ENCODE results near the gene SH2B3.

The SH2B3 gene

DNA sequence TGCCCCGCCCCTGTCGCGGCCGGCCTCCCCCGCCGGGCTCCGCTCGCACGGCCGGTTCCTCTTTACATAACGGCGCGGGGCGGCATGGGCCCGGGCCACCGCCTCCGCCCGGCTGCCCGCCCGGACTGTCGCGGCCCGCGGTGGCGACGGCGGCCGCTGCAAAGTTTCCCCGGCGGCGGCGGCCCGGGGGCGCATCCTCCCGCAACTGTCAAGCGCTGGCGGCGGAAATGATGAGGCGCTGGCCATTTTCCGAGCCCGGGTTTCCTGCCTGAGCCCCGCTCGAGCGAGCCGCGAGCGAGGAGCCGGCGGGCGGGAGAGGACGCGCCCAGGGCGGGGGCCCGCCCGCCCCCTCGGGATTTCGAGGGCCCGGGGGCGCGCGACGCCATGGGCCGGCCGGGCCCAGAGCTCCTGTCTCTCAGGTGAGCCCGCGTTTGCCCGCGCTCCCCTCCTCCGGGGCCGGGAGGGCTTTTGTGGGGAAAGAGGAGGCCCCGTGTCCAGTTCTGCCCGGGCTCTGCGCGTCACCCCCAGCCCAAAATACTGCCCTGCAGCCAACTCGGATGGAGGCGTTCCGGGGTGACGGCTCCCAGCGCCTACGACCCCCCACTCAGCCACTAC, at the start of gene SH2B3:
TSS of gene SH2B3 (plus strand) at position 65 of the 615 bp plus-strand sequence. CDS start 12,223 bp downstream, outside the sequence.
- no peak for DNase-seq (ENCODE audit: extremely low spot score)
- POLR2A ChIA-PET: no interaction called here
- TF ChIP-seq L3MBTL2 (conservative IDR thresholded peaks at IDR 0.05): no peak
- TF ChIP-seq ARNT (IDR thresholded peaks at IDR 0.05): no peak
- TF ChIP-seq SUZ12 (IDR thresholded peaks at IDR 0.05): no peak
- no peak for TF ChIP-seq LEF1 (IDR thresholded peaks at IDR 0.05; ENCODE audit: borderline replicate concordance)
- no peak for TF ChIP-seq NFRKB (IDR thresholded peaks at IDR 0.05)
- TF ChIP-seq CTBP1 (IDR thresholded peaks at IDR 0.05; ENCODE audit: borderline replicate concordance): no peak
- TF ChIP-seq TARDBP (IDR thresholded peaks at IDR 0.05): no peak
- CTCF ChIA-PET: no interaction called here

DNA sequence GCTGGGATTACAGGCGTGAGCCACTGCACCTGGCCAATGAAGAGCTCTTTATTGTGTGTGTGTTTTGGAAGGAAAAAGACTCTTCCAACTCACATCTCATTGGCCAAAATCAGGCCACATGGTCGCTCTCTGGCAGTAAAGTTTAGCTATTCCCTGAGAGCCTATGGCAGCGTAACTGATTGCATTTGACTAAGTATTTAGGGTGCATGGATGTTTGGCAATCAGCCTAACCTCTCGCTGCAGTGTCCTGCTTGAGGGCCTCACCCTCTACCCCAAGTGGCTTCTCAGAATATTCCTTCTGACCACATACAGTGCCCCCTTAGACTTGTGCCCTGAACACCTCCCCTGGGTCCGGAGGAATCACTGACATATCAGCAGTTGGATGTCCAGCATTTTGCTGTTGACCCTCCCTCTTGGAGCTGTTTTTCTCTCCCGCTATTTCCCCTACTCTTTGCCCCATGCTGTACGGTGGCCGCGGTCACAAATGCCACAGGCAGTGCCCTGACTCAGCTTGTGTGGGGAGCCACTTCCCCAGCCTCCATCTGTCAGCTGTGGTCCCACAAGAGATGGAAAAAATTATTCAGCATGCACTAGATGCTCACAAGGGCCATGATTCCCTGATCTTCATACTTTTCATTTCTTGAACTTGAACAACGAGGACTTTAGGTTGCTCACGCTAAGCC, 46.4 kb upstream of the SH2B3 start:
- DNase-seq (ENCODE audit: extremely low spot score): no peak
- CTCF ChIA-PET: no interaction called here
- TF ChIP-seq CTBP1 (IDR thresholded peaks at IDR 0.05; ENCODE audit: borderline replicate concordance): no peak
- TF ChIP-seq FOXK2 (IDR thresholded peaks at IDR 0.05): no peak
- no peak for TF ChIP-seq FOXM1 (IDR thresholded peaks at IDR 0.05; ENCODE audit: borderline replicate concordance)
- TF ChIP-seq ELF4 (IDR thresholded peaks at IDR 0.05): no peak
- no peak for TF ChIP-seq NFRKB (IDR thresholded peaks at IDR 0.05)
- POLR2A ChIA-PET: interaction anchor here (1.6 kb wide), 1 partner anchor 9 kb away, joined by 5 read pairs; the partner anchor contains the start of gene PHETA1

DNA sequence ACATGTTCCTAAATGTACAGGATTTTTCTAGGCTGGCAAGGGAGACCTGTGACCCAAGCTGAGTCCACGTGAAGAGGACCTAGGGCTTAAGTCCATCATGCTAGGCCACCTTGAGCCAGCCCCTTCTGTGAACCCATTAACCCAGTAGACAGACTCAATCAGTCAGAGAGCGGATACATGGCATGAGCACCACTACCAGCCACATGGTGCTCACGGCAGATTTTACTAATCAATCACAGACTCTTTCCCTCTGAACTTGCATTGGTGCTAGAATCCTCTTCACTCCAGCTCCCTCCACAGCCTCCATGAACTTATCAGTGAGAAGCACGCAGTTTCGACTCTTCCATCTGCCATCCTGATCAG, 45.8 kb upstream of the SH2B3 start:
- ChIA-PET POLR2A (interaction anchor here (1.6 kb wide), 1 partner anchor 9 kb away, joined by 5 read pairs; the partner anchor contains the start of gene PHETA1), CTCF (no interaction called here)
- TF ChIP-seq L3MBTL2 (conservative IDR thresholded peaks at IDR 0.05): no peak
- TF ChIP-seq SUZ12 (IDR thresholded peaks at IDR 0.05): no peak
- TF ChIP-seq FOXM1 (IDR thresholded peaks at IDR 0.05; ENCODE audit: borderline replicate concordance): no peak
- TF ChIP-seq LEF1 (IDR thresholded peaks at IDR 0.05; ENCODE audit: borderline replicate concordance): no peak
- TF ChIP-seq BHLHE40 (IDR thresholded peaks at IDR 0.05; ENCODE audit: borderline replicate concordance): no peak
- no peak for TF ChIP-seq SP1 (IDR thresholded peaks at IDR 0.05)
- TF ChIP-seq ARNT (IDR thresholded peaks at IDR 0.05): no peak
- no peak for TF ChIP-seq HDGF (IDR thresholded peaks at IDR 0.05; ENCODE audit: borderline replicate concordance)
- TF ChIP-seq FOXA1 (IDR thresholded peaks at IDR 0.05): no peak
- no peak for TF ChIP-seq NFRKB (IDR thresholded peaks at IDR 0.05)
- TF ChIP-seq TARDBP (IDR thresholded peaks at IDR 0.05): no peak
- TF ChIP-seq, protein P1, sequence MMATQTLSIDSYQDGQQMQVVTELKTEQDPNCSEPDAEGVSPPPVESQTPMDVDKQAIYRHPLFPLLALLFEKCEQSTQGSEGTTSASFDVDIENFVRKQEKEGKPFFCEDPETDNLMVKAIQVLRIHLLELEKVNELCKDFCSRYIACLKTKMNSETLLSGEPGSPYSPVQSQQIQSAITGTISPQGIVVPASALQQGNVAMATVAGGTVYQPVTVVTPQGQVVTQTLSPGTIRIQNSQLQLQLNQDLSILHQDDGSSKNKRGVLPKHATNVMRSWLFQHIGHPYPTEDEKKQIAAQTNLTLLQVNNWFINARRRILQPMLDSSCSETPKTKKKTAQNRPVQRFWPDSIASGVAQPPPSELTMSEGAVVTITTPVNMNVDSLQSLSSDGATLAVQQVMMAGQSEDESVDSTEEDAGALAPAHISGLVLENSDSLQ (IDR thresholded peaks at IDR 0.05): no peak
- TF ChIP-seq FOXK2 (IDR thresholded peaks at IDR 0.05): no peak
- no peak for TF ChIP-seq ZNF384 (IDR thresholded peaks at IDR 0.05)
- no peak for TF ChIP-seq CTBP1 (IDR thresholded peaks at IDR 0.05; ENCODE audit: borderline replicate concordance)
- no peak for TF ChIP-seq ELF4 (IDR thresholded peaks at IDR 0.05)
- no peak for DNase-seq (ENCODE audit: extremely low spot score)

DNA sequence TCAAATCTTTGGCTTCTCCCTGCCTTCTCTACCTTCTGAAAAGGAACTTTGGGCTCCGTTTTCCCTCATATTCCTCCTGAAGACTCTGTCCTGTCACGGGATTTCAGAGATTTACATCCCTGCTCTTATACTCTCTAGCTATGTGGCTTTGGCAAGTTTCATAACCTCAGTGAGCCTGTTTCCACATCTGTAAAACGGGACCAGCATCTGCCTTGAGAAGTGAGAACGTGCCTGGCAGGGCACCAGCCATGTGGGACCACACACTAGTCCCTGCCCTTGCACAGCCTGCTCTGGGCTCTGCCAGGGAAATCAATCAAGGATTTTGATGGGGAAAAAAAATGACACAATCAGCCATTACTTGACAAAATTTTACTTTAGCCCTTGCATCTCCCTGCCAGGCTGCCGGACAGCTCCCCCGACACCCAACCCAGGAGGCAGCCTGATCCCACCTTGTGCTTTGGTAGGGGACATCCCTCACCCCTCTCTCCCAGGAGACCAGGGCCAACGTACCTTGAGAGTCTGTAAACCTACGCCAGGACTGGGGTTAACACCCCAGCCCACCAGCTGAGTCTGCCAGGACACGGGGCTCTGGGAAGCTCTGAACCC, 45.3 kb upstream of the SH2B3 start:
- ChIA-PET CTCF (no interaction called here), POLR2A (interaction anchor here (1.6 kb wide), 1 partner anchor 8 kb away, joined by 5 read pairs; the partner anchor contains the start of gene PHETA1)
- TF ChIP-seq NFRKB (IDR thresholded peaks at IDR 0.05): no peak
- no peak for TF ChIP-seq TARDBP (IDR thresholded peaks at IDR 0.05)
- TF ChIP-seq ELF4 (IDR thresholded peaks at IDR 0.05): no peak
- TF ChIP-seq SP1 (IDR thresholded peaks at IDR 0.05): no peak
- no peak for TF ChIP-seq FOXA1 (IDR thresholded peaks at IDR 0.05)
- TF ChIP-seq ARNT (IDR thresholded peaks at IDR 0.05): no peak
- TF ChIP-seq, protein P1 (IDR thresholded peaks at IDR 0.05): no peak
- TF ChIP-seq L3MBTL2 (conservative IDR thresholded peaks at IDR 0.05): no peak
- no peak for TF ChIP-seq SUZ12 (IDR thresholded peaks at IDR 0.05)
- no peak for TF ChIP-seq HDGF (IDR thresholded peaks at IDR 0.05; ENCODE audit: borderline replicate concordance)
- TF ChIP-seq FOXM1 (IDR thresholded peaks at IDR 0.05; ENCODE audit: borderline replicate concordance): no peak
- no peak for TF ChIP-seq FOXK2 (IDR thresholded peaks at IDR 0.05)
- TF ChIP-seq LEF1 (IDR thresholded peaks at IDR 0.05; ENCODE audit: borderline replicate concordance): no peak
- no peak for TF ChIP-seq BHLHE40 (IDR thresholded peaks at IDR 0.05; ENCODE audit: borderline replicate concordance)
- TF ChIP-seq CTBP1 (IDR thresholded peaks at IDR 0.05; ENCODE audit: borderline replicate concordance): no peak
- no peak for TF ChIP-seq ZNF384 (IDR thresholded peaks at IDR 0.05)
- no peak for DNase-seq (ENCODE audit: extremely low spot score)

DNA sequence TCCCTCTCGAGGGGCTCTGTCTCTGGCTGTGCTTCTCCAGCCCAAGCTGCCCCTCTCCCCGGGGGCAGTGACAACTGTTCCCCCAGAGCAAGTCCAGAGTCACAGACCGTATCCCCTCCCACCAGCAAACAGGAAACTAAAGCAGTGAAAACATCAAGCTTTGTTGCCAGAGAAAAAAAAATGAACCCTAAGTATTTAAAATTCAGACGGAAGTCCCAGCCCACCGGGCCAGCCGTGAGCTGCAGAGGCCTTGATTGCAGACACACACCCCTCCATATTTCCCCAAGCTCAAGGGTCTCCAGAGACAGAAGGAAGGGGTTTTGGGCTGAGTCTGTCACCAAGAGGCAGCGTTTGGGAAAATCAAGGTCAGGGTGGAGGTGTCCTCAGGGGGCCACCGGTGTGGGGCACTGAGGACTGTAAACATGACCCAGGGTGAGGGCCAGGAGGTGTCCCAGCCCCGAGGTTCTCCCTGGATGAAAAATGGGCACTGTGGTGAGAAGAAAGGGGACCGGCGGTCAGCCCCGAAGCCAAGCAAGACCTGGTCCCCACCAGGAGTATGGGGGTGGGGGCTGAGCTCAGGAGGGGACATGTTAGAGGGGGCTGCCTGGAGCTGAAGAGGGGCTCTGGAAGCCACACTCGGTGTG, 44.5 kb upstream of the SH2B3 start:
- no peak for TF ChIP-seq BHLHE40 (IDR thresholded peaks at IDR 0.05; ENCODE audit: borderline replicate concordance)
- TF ChIP-seq SUZ12 (IDR thresholded peaks at IDR 0.05): no peak
- TF ChIP-seq, protein P1 (IDR thresholded peaks at IDR 0.05): no peak
- no peak for TF ChIP-seq HDGF (IDR thresholded peaks at IDR 0.05; ENCODE audit: borderline replicate concordance)
- no peak for TF ChIP-seq ARNT (IDR thresholded peaks at IDR 0.05)
- no peak for TF ChIP-seq L3MBTL2 (conservative IDR thresholded peaks at IDR 0.05)
- no peak for TF ChIP-seq NFRKB (IDR thresholded peaks at IDR 0.05)
- no peak for TF ChIP-seq FOXM1 (IDR thresholded peaks at IDR 0.05; ENCODE audit: borderline replicate concordance)
- TF ChIP-seq FOXA1 (IDR thresholded peaks at IDR 0.05): no peak
- no peak for TF ChIP-seq FOXK2 (IDR thresholded peaks at IDR 0.05)
- no peak for TF ChIP-seq LEF1 (IDR thresholded peaks at IDR 0.05; ENCODE audit: borderline replicate concordance)
- TF ChIP-seq CTBP1 (IDR thresholded peaks at IDR 0.05; ENCODE audit: borderline replicate concordance): no peak
- TF ChIP-seq ELF4 (IDR thresholded peaks at IDR 0.05): no peak
- TF ChIP-seq SP1 (IDR thresholded peaks at IDR 0.05): no peak
- no peak for TF ChIP-seq TARDBP (IDR thresholded peaks at IDR 0.05)
- no peak for TF ChIP-seq ZNF384 (IDR thresholded peaks at IDR 0.05)
- DNase-seq (ENCODE audit: extremely low spot score): no peak
- ChIA-PET CTCF (no interaction called here), POLR2A (interaction anchor here (0.6 kb wide), 1 partner anchor 275 kb away, joined by 3 read pairs; no protein-coding TSS in a partner anchor)

All from HEK293T (cell line).